ENCODE results near the gene IFIT1B.

DNA sequence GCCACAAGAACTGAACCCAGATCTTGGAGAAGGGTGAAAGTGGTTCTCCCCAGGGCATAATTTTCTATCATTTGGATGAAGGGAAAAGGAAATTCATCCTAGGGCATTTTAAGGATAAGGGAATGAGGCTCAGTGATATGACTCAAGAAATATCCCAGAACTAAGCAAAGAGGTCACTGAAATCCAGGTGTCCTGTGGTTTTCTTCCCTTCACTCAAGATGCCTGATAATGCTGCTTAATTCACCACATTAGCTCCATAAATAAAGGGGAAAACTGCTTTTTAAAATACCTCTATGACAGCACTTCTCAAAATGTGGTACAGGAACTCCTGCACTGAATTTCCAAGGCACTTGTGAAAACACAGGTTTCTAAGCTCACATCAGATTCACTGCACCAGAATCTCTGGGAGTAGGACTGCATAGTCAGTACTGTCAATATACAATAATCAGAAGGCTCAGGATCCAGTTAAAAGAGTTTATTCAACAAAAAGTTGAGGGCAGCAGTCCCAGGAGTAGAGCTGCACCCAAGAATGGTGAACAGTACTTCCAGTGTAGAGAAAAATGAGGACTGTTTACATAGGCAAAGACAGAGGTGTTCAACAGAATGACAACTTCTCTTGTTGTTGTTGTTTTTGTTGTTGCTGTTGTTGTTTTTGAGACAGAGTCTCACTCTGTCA, 47.2 kb upstream of the IFIT1B start:
- TF ChIP-seq GATA2 (IDR thresholded peaks at IDR 0.05; ENCODE audit: low read depth, low read length) (no peak), GATA3 (IDR thresholded peaks at IDR 0.05; ENCODE audit: low read depth, low read length) (no peak)

Data from SH-SY5Y (cell line).